ENCODE measurements around the gene CCDC86.

CCDC86 gene

GRCh38 chr11:60870733-60871377, 28.9 kb downstream of the CCDC86 start:
- no peak for DNase-seq

GRCh38 chr11:60871378-60872061, 29.6 kb downstream of the CCDC86 start:
- no peak for DNase-seq

- no peak for DNase-seq
Observed at GRCh38 chr11:60872124-60872960, 30.4 kb downstream of the CCDC86 start.

- DNase-seq = no peak
Observed at GRCh38 chr11:60872961-60873524, 31.1 kb downstream of the CCDC86 start.

- no peak for DNase-seq
Observed at GRCh38 chr11:60873533-60873932, 31.6 kb downstream of the CCDC86 start.

GRCh38 chr11:60874421-60875365, 32.8 kb downstream of the CCDC86 start:
- DNase-seq = no peak

- no peak for DNase-seq
Observed at GRCh38 chr11:60875366-60876167, 33.7 kb downstream of the CCDC86 start.

- no peak for DNase-seq
Observed at GRCh38 chr11:60876168-60876485, 34.2 kb downstream of the CCDC86 start.

- no peak for DNase-seq
Observed at GRCh38 chr11:60878245-60879101, 36.6 kb downstream of the CCDC86 start.

GRCh38 chr11:60879104-60879503, 37.2 kb downstream of the CCDC86 start:
- DNase-seq = no peak

GRCh38 chr11:60879971-60880588, 38.2 kb downstream of the CCDC86 start:
- no peak for DNase-seq

GRCh38 chr11:60880643-60881282, 38.9 kb downstream of the CCDC86 start:
- DNase-seq = no peak

- DNase-seq = peak; percentile 35
Observed at GRCh38 chr11:60887556-60887955, 45.6 kb downstream of the CCDC86 start.

GRCh38 chr11:60889869-60890311, 48.0 kb downstream of the CCDC86 start:
- no peak for DNase-seq

GRCh38 chr11:60890696-60891095, 48.8 kb downstream of the CCDC86 start:
- no peak for DNase-seq

GRCh38 chr11:60891103-60891741, 49.3 kb downstream of the CCDC86 start:
- DNase-seq = no peak

GRCh38 chr11:60895687-60896086, 53.8 kb downstream of the CCDC86 start:
- DNase-seq = no peak

- DNase-seq = no peak
Observed at GRCh38 chr11:60897496-60897895, 55.6 kb downstream of the CCDC86 start.

Measured in NCI-H524 treated with DMSO at 0.1 percent for 48 hours (cell line).